ENCODE data around the gene HS3ST1. TPM values are rescaled to one million over a fixed set of nuclear protein-coding genes. Genes with fewer than 3 reads are reported as not detected.

HS3ST1 gene
- total RNA-seq = not detected

DNA sequence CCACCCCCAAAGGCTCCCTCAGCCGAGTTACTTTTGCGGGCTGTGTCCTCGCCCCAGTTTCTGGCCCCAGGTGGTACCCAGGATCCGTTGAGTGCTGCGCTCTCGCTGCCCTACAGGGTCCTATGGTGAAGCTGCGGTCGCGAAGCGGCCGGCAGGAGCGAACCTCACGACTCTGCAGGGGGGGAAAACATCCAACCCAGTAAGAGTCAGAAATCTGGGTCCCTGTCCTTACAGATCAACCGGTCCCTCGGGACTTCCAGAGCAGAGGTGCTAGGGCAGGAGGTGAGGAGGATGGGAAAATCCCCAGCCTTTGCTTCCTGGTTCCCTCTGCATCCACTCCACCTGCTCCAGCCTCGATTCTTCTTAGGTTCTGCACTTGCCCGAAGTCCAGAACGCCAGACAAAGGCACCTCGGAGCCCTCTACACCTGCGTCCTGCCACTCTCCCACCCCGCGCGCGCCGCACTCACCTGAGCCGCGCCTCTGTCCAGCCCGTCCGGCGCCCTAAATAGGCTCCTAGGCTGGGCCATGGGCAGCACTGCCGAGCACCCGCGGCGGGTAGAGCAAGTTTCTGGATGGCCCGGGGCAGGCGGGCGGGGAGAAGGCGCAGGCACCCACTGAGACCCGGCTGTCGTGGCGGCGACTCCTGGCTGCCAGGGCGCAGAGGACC is at the start of gene HS3ST1:
TSS of gene HS3ST1 (minus strand) at position 664 of the 668 bp plus-strand sequence. CDS start 28,889 bp downstream, outside the sequence.
- no peak within 1 kb of the TSS for H3K27ac Mint-ChIP-seq
- peaks cover 16% of the 10 kb centered on the region for H3K4me1 Mint-ChIP-seq (ENCODE audit: low read depth)
- H3K4me3 Mint-ChIP-seq = peak within 1 kb of the TSS; percentile 75 to 81
- peaks cover 40% of the 10 kb centered on the region for H3K27me3 Mint-ChIP-seq (ENCODE audit: low read depth)
- no peaks in the 10 kb centered on the region for H3K36me3 Mint-ChIP-seq (ENCODE audit: insufficient read depth in 2 of 2)
- no peaks in the 10 kb centered on the region for H3K9me3 Mint-ChIP-seq
- ATAC-seq (replicated peaks in 1 of 2) = peak; percentile 53 to 55
- DNase-seq = peak in 1 of 2 donors; percentile 2

GRCh38 chr4:11475871-11476270 is 47.2 kb upstream of the HS3ST1 start:
- no peak for ATAC-seq (replicated peaks in 1 of 2)

GRCh38 chr4:11474146-11474545 is 45.5 kb upstream of the HS3ST1 start:
- Mint-ChIP-seq H3K4me1 (ENCODE audit: low read depth) (peaks cover 36% of the 10 kb centered on the region), H3K27ac (no peak overlapping the region), H3K9me3 (peaks cover under 1 to 2% of the 10 kb centered on the region in 2 donors), H3K27me3 (ENCODE audit: low read depth) (peaks cover 7% of the 10 kb centered on the region), H3K4me3 (no peak overlapping the region), H3K36me3 (ENCODE audit: insufficient read depth in 2 of 2) (peaks cover 0 to 4% of the 10 kb centered on the region in 2 donors)
- DNase-seq = no peak
- ATAC-seq (replicated peaks in 1 of 2) = no peak

More at GRCh38 chr4:11475871-11476270, 47.2 kb upstream of the HS3ST1 start:
- Mint-ChIP-seq H3K27ac (no peak overlapping the region), H3K4me1 (ENCODE audit: low read depth) (peaks cover 24% of the 10 kb centered on the region), H3K36me3 (ENCODE audit: insufficient read depth in 2 of 2) (peaks cover 2 to 4% of the 10 kb centered on the region in 2 donors), H3K4me3 (no peak overlapping the region), H3K27me3 (ENCODE audit: low read depth) (peaks cover 7% of the 10 kb centered on the region), H3K9me3 (peaks cover 2 to 3% of the 10 kb centered on the region in 2 donors)
- no peak for DNase-seq

- Mint-ChIP-seq H3K27me3 (ENCODE audit: low read depth) (peaks cover 7% of the 10 kb centered on the region), H3K4me3 (peak overlapping the region in 1 of 2 donors; percentile 62), H3K4me1 (ENCODE audit: low read depth) (peaks cover 41% of the 10 kb centered on the region), H3K27ac (peak overlapping the region; percentile 15), H3K36me3 (ENCODE audit: insufficient read depth in 2 of 2) (peaks cover 0 to 4% of the 10 kb centered on the region in 2 donors), H3K9me3 (peaks cover 0 to 2% of the 10 kb centered on the region in 2 donors)
- ATAC-seq (replicated peaks in 1 of 2) (no peak), DNase-seq (no peak)
These were observed 43.8 kb upstream of the HS3ST1 start for GRCh38 chr4:11472535-11472934.

- peak overlapping the region; percentile 36 for H3K27ac Mint-ChIP-seq
- peaks cover 0 to 4% of the 10 kb centered on the region in 2 donors for H3K36me3 Mint-ChIP-seq (ENCODE audit: insufficient read depth in 2 of 2)
- ATAC-seq (replicated peaks in 1 of 2) (peak; percentile 96), DNase-seq (peak; percentile 45 to 61)
- H3K27me3 Mint-ChIP-seq (ENCODE audit: low read depth) = peaks cover 7% of the 10 kb centered on the region
- H3K4me3 Mint-ChIP-seq = peak overlapping the region; percentile 70 to 76
- peaks cover 45% of the 10 kb centered on the region for H3K4me1 Mint-ChIP-seq (ENCODE audit: low read depth)
- peaks cover 0 to 2% of the 10 kb centered on the region in 2 donors for H3K9me3 Mint-ChIP-seq
These were observed 42.9 kb upstream of the HS3ST1 start for GRCh38 chr4:11471618-11472017.

- peaks cover 0 to 4% of the 10 kb centered on the region in 2 donors for H3K36me3 Mint-ChIP-seq (ENCODE audit: insufficient read depth in 2 of 2)
- ATAC-seq (replicated peaks in 1 of 2) (no peak), DNase-seq (no peak)
- no peak overlapping the region for H3K27ac Mint-ChIP-seq
- peaks cover 45% of the 10 kb centered on the region for H3K4me1 Mint-ChIP-seq (ENCODE audit: low read depth)
- H3K4me3 Mint-ChIP-seq = peak overlapping the region; percentile 46 to 78
- H3K27me3 Mint-ChIP-seq (ENCODE audit: low read depth) = peaks cover 7% of the 10 kb centered on the region
- peaks cover 0 to 2% of the 10 kb centered on the region in 2 donors for H3K9me3 Mint-ChIP-seq
These were observed 42.4 kb upstream of the HS3ST1 start for GRCh38 chr4:11471046-11471441.

DNA sequence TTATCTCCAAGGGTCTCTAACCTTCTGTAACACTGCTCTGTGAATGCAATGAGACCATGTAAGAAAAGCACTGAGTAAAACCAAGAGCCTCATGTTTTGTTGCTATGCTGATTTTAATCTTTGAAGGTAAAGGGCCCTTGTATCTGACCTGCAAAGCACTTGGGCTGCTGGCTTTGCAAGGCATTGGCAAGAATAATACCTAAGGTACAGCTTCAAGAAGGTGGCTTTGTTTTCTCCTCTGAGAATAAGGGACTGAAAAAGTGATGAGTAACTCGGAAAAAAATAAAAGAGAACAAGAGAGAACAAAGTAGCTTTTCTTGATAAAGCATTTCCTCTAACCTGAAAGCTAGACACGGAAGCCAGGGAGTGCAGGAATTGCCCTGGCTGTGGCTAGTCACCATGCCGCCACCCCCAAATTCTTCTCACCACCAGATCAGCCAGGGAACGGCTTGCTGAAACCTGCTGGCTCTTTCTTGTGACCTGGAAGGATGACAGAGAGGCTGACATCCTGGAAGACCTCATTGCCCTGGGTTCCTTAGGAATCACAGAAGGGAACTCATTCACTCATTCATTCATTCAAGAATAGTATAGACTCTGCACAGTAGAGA is 41.8 kb upstream of the HS3ST1 start:
- Mint-ChIP-seq H3K4me3 (peak overlapping the region; percentile 46 to 78), H3K27ac (peak overlapping the region; percentile 58), H3K36me3 (ENCODE audit: insufficient read depth in 2 of 2) (peaks cover 0 to 4% of the 10 kb centered on the region in 2 donors), H3K27me3 (ENCODE audit: low read depth) (peaks cover 7% of the 10 kb centered on the region), H3K9me3 (peaks cover 0 to 2% of the 10 kb centered on the region in 2 donors), H3K4me1 (ENCODE audit: low read depth) (peaks cover 45% of the 10 kb centered on the region)
- ATAC-seq (replicated peaks in 1 of 2) (peak; percentile 38 to 44), DNase-seq (no peak)

DNA sequence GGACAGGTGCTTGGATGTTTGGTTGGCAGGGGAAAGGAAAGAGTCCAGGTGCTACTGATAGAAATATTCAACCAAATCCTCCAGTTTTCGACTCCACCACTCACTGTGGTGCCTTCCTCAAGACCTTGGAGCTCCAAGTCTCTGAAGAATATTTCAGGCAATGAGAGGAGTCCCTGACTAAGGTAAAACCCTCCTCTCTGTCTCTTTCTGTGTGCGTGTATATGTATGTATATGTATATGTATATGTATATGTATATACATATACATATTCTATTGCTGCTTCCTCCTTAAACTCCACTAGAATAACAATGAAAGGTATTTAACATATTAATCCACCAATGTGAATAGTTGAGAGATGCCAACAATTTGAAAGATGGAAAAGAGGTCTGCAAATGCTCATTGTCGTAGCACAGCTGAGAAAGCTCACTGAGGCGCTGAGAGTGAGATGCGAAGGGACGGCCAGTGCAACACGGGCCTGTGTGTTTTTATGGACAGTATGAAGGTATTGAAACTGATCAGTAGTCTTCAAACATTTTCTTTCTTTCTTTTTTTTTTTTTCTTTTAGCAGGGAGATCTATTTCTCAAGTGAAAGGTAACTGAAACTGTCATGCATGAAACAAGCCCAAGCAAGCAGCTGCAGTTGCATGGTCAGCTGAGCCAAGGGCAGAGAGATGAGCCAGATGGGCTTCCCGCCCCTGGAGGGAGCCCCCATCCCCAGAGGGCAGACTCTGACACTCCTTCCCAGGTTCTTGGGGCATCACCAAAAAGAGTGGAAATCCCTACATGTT is 41.1 kb upstream of the HS3ST1 start:
- peaks cover 0 to 2% of the 10 kb centered on the region in 2 donors for H3K9me3 Mint-ChIP-seq
- peaks cover 0 to 2% of the 10 kb centered on the region in 2 donors for H3K36me3 Mint-ChIP-seq (ENCODE audit: insufficient read depth in 2 of 2)
- ATAC-seq (replicated peaks in 1 of 2) (no peak), DNase-seq (no peak)
- H3K27me3 Mint-ChIP-seq (ENCODE audit: low read depth) = peaks cover 7% of the 10 kb centered on the region
- peak overlapping the region in 1 of 2 donors; percentile 78 for H3K4me3 Mint-ChIP-seq
- peaks cover 45% of the 10 kb centered on the region for H3K4me1 Mint-ChIP-seq (ENCODE audit: low read depth)
- H3K27ac Mint-ChIP-seq = no peak overlapping the region

DNA sequence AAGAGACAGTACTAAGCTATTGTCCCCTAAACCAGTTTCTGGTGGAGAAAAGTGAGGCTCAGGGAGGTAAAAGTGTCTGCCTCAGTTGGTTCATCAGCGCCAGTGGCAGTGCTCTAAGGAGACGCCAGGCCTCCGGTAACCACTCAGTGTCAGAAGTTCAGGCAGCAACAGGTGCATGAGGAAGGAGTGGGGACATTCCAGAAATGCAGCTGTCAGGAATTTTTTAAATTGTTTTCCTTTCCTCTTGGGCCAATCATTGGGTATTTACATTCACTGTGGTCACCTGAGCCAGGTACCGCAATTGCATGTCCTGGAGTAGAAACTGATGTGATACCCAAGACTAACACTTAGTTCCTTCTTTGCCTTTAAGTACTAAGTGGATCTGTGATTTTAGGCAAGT is 40.2 kb upstream of the HS3ST1 start:
- H3K4me1 Mint-ChIP-seq (ENCODE audit: low read depth) = peaks cover 45% of the 10 kb centered on the region
- DNase-seq (no peak), ATAC-seq (replicated peaks in 1 of 2) (no peak)
- peaks cover 7% of the 10 kb centered on the region for H3K27me3 Mint-ChIP-seq (ENCODE audit: low read depth)
- peaks cover 0 to 2% of the 10 kb centered on the region in 2 donors for H3K9me3 Mint-ChIP-seq
- peaks cover 0 to 2% of the 10 kb centered on the region in 2 donors for H3K36me3 Mint-ChIP-seq (ENCODE audit: insufficient read depth in 2 of 2)
- no peak overlapping the region for H3K4me3 Mint-ChIP-seq
- H3K27ac Mint-ChIP-seq = no peak overlapping the region

DNA sequence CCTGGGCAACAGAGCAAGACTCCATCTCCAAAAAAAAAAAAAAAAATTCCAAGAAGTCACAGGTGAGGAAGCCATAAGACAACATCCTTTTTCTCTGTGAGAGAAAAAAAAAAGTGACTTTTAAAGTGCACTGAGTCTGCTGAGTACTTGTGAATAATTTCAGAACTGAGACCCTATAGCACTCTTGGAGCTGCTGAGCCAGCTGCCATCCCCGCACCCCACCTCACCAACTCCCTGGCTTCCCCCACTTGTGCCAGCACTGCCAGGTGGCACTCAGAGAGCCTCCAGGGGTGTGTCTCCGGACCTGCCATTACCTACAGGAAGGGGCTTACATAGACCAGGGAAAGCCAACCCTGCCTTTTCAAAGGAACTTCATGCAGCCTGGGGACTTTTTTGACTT is 39.2 kb upstream of the HS3ST1 start:
- peaks cover 6% of the 10 kb centered on the region for H3K27me3 Mint-ChIP-seq (ENCODE audit: low read depth)
- ATAC-seq (replicated peaks in 1 of 2) (peak in 1 of 2 donors; percentile 25), DNase-seq (no peak)
- H3K27ac Mint-ChIP-seq = no peak overlapping the region
- H3K4me3 Mint-ChIP-seq = no peak overlapping the region
- H3K4me1 Mint-ChIP-seq (ENCODE audit: low read depth) = peaks cover 42% of the 10 kb centered on the region
- peaks cover 0 to 2% of the 10 kb centered on the region in 2 donors for H3K9me3 Mint-ChIP-seq
- H3K36me3 Mint-ChIP-seq (ENCODE audit: insufficient read depth in 2 of 2) = peaks cover 0 to 2% of the 10 kb centered on the region in 2 donors

DNA sequence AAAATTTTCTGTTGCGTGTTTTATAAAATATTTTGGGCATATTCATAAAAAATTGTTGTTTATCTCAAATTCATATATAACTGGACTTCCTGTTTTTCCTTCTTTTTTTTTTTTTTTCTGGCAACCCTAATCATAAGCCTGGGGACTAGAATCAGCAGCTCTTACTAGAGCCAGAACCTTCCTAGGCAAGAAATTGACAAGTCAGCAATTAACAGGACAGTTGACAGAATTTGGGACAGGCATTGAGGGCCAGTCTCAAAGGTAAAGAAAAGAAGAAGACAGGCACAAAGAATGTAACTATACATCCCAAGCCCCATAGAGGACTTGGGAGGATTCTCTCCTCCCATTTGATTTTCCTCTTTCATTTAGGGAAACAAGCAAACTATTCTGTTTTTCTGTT is 35.0 kb upstream of the HS3ST1 start:
- ATAC-seq (replicated peaks in 1 of 2) = no peak
- Mint-ChIP-seq H3K27me3 (ENCODE audit: low read depth) (peaks cover 6% of the 10 kb centered on the region), H3K36me3 (ENCODE audit: insufficient read depth in 2 of 2) (peaks cover 2 to 8% of the 10 kb centered on the region in 2 donors), H3K27ac (no peak overlapping the region), H3K4me3 (no peak overlapping the region), H3K4me1 (ENCODE audit: low read depth) (peaks cover 9% of the 10 kb centered on the region), H3K9me3 (peaks cover 5 to 10% of the 10 kb centered on the region in 2 donors)
- DNase-seq = no peak

GRCh38 chr4:11456401-11456800 is 27.7 kb upstream of the HS3ST1 start:
- DNase-seq = no peak
- Mint-ChIP-seq H3K27ac (no peak overlapping the region), H3K4me1 (ENCODE audit: low read depth) (peaks cover 11% of the 10 kb centered on the region), H3K36me3 (ENCODE audit: insufficient read depth in 2 of 2) (peaks cover 4 to 8% of the 10 kb centered on the region in 2 donors), H3K4me3 (no peak overlapping the region), H3K9me3 (peaks cover 5 to 10% of the 10 kb centered on the region in 2 donors), H3K27me3 (ENCODE audit: low read depth) (no peaks in the 10 kb centered on the region)
- no peak for ATAC-seq (replicated peaks in 1 of 2)
